Muscle of back (tissue), 11 donors: ENCODE data around the gene PKDREJ. TPM values are rescaled to one million over a fixed set of nuclear protein-coding genes. Genes with fewer than 3 reads are reported as not detected.

Experiments used
- DNase-seq, 3 donors: peaks; one replicate each; pipeline versions ENCODE4 v3.0.0 to v3.0.0-alpha.2; 2013
- polyA plus RNA-seq, 10 donors: library from polyadenylated mRNA; unstranded; fragments of 120-200 nt; gene quantifications; one replicate each; pipeline ENCODE4 v1.2.1, GENCODE V29; 2013; ENCODE audit not compliant: insufficient read length in 10 of 10

The PKDREJ gene
- polyA plus RNA-seq, 10 donors = 0.19 to 0.64 (median 0.34) TPM

DNA sequence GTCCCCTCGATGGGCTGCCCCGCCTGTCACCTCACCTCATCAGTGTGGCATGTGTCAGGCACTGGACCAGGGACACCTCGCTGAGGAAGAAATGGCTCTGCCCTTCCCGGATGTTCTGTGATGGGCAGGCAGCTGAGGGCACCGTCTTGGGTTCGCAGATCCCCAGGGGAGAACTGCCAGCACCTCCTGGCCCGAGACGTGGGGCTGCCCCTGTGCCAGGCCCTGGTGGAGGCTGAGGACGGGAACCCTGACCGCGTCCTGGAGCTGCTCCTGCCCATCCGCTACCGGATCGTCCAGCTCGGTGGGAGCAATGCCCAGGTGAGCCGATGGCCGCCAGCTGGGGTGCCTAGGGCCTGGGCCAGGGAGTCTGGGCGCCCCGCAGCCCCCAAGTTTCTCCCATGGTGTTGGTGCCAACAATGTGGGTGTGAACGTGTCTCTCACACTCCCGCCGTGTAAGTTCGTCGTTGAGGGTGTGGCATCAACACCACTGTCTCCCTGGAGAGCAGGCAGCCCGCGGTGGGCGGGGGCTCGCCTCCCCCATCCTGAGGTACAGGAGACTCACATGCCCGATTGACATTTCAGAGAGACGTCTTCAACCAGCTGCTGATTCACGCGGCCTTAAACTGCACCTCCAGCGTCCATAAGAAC lies 26.2 kb upstream of the PKDREJ start:
- DNase-seq = no peak

GRCh38 chr22:46288846-46289243 lies 25.7 kb upstream of the PKDREJ start:
- DNase-seq = no peak

- DNase-seq = peak in 1 of 3 donors; percentile 52
Observed at GRCh38 chr22:46287873-46288751, 25.0 kb upstream of the PKDREJ start.

GRCh38 chr22:46286941-46287872 lies 24.1 kb upstream of the PKDREJ start:
- DNase-seq = no peak

GRCh38 chr22:46286006-46286405 lies 22.9 kb upstream of the PKDREJ start:
- DNase-seq = no peak

- DNase-seq = no peak
Observed at GRCh38 chr22:46281866-46282678, 18.9 kb upstream of the PKDREJ start.

DNA sequence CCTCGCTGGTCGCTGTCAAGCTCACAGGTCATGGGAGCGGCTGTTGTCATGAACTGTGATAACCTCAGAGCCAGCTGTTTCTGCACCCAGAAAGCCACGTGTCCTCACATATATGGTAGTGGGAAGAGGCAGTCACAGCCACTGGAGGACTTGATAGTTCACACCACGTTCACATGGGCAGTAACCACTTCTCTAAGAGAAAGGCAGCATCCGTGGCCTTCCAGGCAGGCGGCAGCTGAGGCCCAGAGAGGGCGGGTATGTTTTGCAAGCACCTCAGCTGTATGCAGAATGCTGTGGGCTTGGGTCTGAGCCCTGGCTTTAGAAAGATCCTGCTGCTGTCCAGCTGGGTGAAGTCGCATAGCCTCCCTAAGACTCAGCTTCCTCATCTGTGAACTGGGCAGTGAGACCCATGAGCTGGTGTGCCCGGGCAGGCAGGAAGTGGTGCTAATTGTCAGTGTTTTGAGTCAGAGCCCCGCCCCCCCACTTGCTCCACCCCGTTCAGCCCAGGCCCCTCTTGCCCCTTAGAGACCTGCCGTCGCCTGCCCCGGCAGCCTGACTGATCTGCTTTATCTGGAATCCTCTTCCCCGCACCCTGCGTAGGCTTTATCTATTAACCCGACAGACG lies 18.0 kb upstream of the PKDREJ start:
- DNase-seq = no peak

DNA sequence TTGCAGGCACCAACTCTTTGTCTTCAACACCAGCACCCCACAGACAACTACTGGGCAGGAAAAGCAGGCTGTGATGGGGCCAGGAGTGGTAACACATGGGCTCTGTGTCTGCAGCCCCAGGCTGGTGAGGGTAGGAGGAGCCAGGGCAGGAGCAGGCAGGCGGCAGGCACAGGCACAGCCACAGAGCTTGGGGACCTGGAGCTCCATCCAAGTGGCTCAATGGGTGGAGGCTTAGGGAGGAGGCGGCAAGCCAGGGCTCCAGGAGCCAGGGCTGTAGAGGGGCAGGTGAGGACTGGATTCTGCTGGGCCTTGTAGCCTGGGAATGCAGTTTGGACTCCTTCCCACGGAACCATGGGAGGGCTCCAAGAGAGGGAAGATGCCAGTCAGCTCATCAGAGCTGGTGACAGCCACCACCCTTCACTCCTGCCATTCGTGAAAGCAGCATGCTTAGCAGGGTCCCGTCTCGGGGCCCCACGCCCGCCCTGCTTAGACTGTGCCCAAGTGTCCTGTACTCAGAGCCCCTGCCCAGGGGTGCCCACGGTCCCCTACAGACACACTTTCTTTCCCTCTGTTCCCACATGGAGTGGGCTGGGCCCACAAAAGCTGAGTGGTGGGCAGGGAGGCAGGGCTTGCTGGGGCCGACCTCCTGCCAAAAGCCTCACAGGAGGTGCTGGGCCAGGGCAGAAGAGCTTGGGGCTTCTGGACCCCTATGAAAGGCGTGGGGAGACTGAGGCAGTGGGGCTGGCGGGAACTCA lies 17.1 kb upstream of the PKDREJ start:
- no peak for DNase-seq

GRCh38 chr22:46278656-46279645 lies 15.8 kb upstream of the PKDREJ start:
- DNase-seq = no peak

DNA sequence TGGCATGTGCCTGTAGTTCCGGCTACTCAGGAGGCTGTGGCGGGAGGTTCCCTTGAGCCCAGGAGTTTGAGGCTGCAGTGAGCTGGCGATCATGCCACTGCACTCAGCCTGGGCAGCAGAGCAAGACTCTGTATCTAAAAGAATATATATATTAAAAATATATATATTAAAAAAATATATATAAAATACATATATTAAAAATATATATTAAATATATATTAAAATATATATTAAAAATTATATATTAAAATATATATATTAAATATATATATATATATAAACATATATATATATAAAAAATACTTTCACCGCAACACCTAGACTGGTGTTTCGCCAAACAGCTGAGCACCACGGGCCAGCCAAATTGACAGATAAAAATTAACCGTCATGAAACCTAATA lies 13.4 kb upstream of the PKDREJ start:
- DNase-seq = no peak

DNA sequence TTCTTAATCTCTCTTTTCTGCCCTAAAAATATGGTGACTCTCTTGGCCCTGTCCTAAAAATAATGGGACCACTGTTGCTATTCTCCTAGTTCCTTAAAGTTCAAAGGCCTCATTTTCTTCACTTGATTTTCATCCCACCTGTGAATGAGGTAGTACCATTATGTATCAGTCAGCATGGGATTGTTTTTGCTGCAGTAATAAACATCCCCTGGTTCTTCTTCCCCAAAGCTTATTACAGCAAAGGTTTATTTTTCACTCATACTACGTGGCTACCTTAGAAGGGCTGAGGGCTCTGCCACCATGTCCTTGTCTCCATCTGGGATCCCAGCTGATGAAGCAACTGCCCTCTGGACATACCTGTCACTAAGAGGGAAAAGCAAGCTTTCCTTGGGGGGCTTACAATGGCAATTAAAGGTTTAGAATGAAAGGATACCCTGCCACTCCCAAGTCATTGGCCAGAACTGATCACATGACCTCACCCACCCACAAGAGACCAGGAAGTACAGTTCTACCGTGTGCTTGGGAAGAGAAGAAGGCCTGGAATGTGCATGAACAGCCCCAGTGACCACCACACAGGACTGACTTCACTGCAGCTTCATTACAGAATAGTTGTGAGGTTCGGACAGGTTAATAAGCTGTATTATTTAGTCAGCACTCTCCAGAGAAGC lies 12.4 kb upstream of the PKDREJ start:
- DNase-seq = no peak

DNA sequence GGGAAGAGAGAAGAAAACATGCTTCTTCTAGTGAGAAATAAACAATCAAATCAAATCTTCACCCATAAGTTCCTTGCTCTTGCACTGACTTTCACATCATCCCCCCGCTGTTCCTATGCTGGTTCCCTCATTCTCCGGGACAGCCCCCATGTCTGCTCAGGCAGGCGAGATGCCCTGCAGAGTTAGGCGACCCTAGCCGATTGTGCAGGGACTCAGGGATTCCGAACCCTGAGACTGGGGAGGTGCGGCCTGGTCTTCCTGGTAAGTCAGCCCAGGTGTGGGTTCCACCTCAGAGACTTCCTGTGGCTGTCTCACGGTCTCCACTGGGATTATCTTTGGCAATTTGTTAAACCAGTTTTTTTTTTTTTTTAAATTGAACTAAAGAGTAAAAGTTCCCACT lies 11.2 kb upstream of the PKDREJ start:
- DNase-seq = no peak

DNA sequence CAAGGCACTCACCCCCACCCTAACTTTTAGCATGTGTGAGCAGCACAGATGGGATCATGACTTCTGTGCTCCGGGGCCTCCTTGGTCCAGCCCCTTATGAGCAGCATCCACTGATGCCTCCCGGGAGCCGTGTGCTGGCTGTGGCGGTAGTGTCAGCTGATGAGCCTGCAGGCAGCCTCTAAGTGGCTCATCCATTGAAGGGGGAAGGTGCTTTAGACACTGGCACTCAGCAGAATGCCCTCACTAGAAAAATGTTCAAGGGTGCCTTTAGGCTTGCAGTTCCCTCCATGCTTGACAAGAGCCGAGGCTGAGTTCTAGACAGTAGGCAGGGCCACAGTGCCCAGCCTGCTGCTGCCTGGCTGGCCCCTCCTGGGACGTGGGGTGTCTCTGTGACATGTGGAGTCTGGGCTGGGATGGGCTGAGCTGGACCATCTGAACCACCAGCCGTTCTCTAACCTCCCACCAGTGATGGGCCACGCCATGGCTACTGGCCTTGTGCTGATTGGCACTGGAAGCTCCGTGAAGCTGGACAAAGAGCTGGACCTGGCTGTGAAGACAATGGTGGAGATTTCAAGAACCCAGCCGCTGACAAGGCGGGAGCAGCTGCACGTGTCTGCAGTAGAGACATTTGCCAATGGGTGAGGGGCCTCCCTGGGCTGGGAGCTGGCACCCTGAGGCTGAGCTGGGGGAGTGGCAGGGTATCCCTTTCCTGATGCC lies 10.4 kb upstream of the PKDREJ start:
- DNase-seq = no peak

DNA sequence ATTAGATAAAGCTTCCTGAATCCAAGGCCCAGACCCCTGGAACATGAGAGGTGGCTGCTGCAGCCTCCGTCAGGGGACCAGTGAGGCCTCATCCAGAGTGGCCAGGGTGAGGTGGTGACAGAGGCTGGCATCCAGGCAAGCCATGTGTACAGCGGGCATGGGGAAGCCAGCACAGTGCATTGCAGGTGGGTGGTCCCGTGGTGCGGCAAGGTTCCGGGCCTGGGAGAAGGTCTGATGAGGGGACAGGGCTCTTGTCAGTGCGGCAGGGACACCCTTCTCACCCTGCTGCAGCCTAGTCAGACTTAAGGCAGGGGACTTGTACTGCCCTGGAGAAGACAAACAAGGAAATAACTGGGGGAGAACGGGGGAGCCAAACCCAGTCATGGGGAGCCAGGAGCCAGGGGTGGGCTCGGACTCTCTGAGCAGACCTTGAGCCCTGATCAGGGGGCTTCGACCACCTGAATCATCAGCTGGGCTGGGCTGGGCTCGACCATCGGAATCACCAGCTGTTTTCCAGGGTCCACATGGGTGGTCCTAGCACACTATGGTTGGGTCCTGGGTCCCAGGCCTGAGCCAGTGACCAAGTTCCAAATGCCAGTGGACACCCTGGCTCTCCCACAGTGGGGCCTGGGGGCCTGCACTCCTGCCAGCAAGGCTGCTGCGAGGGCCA lies 9.8 kb upstream of the PKDREJ start:
- DNase-seq = no peak

GRCh38 chr22:46272196-46272595 lies 9.1 kb upstream of the PKDREJ start:
- DNase-seq = no peak

DNA sequence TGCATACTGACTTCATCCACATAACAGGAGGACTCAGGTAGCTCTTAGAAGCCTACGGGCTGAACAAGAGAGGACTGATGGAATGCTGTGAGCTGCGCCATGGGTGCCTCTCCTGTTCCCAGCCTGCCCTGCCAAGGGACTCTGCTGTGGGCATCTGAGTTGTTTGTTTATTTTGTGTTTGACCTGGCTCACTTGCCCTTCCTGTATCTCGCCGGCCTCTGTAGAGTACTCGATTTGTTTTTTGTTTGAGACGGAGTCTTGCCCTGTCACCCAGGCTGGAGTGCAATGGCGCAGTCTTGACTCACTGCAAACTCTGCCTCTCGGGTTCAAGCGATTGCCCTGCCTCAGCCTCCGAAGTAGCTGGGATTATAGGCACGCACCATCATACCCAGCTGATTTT lies 6.4 kb upstream of the PKDREJ start:
- DNase-seq = no peak
